Measurements from ENCODE around the gene TGIF1.

Gene TGIF1

DNA sequence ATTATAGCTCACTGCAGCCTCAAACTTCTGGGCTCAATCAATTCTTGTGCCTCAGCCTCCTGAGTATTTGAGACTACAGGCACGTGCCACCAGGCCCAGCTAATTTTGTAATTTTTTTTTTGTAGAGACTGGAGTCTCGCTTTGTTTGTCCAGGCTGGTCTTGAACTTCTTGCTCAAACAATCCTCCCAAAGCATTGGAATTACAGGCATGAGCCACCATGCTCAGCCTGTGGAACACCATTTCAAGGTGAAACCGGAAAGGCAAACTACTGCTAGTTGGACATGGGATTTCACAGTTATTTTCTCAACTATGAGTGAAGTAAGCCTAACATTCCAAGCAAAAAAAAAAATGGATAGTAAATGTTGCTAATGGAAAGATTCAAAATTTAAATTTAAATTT is 20.9 kb upstream of the TGIF1 start:
- DNase-seq (ENCODE audit: low read depth in 1 of 2, low spot score in 1 of 2): no peak

DNA sequence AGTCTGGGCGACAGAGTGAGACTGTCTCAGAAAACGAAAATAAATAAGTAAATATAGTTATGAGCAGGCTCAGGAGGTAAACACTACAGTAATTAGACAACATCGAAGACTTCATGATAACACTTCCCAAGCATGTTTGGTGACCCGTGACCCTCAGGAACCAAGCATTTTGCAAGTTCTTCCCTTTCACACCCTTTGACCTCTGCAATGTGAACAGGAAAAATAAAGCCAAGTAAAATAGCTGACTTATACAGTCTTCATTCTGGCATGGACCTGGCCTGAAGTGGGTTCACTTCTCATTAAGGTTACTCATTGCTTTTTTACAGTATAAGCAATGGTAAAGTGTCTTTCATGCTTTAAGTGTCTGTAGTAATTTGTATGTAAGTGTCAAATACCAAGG is 15.3 kb upstream of the TGIF1 start:
- DNase-seq (ENCODE audit: low read depth in 1 of 2, low spot score in 1 of 2): no peak

DNA sequence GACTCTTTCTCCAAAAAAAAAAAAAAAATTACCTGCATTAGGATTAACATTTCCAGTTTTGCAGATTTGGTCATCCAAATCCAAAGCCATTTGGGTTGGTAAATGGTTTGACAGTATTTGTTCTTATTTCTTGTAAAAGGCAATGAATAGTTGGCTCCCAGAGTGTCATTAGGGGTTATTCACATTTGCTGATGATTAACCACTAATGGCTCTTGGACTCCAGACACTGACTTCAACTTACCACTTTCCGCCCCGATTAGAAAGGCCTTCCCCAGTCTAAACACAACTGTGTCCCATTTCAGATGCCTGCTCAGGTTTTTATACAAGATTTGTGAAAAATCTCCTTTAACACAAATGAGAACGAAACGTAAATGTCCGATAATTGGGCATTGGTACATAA is 9.6 kb upstream of the TGIF1 start:
- no peak for DNase-seq (ENCODE audit: low read depth in 1 of 2, low spot score in 1 of 2)

DNA sequence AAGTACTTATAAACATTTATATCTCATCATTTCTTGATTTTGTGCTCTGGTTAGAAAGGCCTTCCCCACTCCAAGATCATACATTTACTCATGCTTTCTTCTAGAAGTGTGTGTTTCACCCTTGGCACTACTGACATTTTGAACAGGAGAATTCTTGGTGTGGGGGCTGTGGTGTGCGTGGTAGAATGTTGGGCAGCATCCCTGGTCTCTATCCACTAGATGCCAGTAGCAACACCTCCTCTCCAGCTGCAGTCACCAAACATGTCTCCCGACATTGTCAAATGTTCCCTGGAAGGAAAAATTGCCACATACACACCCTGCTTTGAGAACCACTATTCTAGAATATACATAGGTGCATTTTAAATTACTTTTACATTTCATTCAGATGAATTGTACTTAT is 8.7 kb upstream of the TGIF1 start:
- no peak for DNase-seq (ENCODE audit: low read depth in 1 of 2, low spot score in 1 of 2)

DNA sequence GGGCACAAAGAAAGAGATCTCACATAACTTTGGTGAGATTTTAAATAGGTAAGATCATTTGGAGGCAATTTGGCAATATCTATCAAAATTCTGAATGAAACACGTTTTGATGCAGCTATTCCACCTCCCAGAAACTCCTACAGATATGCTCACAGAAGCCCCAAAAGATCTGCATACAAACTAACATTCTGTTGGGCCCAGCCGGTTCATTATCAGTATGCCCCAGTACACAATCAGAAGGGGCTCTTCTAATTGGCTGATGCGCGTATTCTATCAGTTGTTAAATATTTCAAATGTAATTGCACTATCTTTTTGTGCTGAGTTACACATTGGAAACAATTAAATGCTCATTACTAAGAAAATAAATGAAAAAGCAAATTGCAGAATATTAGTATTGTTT is 7.1 kb upstream of the TGIF1 start:
- no peak for DNase-seq (ENCODE audit: low read depth in 1 of 2, low spot score in 1 of 2)

DNA sequence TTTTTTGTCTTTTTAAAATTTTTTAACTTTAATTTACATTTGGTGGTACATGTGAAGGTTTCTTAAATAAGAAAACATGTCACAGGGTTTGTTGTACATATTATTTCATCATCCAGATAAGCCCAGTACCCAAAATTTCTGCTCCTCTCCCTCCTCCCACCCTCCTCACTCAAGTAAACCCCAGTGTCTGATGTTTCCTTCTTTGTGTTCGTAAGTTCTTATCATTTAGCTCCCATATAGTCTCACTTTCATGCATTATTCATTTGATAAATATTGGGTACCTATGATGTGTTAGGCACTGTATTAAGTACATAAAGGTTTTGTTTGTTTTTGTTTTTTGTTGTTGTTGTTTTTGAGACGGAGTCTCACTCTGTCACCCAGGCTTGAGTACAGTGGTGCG is 5.7 kb upstream of the TGIF1 start:
- no peak for DNase-seq (ENCODE audit: low read depth in 1 of 2, low spot score in 1 of 2)

DNA sequence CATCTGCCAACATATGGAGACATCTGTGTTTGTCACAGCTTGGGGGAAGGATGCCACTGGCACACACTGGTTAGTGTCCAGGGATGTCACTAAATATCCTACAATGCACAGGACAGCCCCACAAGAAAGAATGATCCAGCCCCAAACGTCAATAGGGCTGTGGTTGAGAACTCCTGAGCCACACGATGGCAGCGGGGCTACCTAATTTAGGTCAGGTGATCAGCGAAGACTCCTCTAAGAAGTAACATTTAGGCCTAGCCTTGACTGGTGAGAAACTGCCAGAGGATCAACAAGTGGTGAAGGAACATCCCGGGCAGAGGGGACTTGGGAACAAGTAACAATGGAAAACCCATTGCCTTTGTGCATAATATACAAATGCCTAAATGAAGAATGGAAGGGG is 5.0 kb upstream of the TGIF1 start:
- no peak for DNase-seq (ENCODE audit: low read depth in 1 of 2, low spot score in 1 of 2)

DNA sequence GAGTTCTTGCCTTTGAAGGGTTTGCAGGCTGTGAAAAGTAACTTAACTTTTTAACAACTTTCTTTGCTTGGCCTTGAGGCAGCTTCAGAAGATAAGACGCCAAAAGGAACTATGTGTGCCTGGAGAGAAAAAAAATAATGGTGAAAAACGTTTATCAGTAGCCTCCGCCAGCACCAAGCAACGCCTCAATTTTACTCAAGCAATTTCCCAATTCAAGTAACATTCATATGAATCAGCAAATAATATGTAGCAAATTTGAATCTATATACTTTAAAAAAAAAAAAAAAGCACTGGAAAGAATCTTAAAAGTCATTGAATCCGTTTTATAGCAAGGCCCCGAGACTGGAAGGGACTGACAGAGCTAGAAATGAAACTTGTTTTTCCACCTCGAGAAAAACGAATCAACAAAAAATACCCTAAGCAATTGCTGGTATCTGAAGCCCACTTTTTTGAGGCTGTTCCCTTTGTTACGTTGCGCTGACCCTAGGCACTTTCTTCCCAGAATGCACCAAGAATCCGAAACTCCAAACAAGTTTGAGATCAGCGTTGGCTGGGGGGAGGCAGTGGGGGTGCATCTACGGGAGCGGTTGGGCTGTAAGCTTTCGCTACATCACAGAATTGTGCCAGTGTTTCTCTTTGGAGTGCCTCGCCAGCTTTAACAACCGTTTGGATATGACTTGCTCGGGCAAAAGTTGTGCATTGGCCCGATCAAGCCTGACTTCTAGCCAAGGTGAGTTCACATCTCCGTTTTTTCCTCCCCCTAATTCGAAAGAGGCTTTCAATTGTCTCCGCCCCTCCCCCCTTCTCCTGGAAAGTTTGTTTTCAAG is 2.7 kb upstream of the TGIF1 start:
- DNase-seq (ENCODE audit: low read depth in 1 of 2, low spot score in 1 of 2): no peak

DNA sequence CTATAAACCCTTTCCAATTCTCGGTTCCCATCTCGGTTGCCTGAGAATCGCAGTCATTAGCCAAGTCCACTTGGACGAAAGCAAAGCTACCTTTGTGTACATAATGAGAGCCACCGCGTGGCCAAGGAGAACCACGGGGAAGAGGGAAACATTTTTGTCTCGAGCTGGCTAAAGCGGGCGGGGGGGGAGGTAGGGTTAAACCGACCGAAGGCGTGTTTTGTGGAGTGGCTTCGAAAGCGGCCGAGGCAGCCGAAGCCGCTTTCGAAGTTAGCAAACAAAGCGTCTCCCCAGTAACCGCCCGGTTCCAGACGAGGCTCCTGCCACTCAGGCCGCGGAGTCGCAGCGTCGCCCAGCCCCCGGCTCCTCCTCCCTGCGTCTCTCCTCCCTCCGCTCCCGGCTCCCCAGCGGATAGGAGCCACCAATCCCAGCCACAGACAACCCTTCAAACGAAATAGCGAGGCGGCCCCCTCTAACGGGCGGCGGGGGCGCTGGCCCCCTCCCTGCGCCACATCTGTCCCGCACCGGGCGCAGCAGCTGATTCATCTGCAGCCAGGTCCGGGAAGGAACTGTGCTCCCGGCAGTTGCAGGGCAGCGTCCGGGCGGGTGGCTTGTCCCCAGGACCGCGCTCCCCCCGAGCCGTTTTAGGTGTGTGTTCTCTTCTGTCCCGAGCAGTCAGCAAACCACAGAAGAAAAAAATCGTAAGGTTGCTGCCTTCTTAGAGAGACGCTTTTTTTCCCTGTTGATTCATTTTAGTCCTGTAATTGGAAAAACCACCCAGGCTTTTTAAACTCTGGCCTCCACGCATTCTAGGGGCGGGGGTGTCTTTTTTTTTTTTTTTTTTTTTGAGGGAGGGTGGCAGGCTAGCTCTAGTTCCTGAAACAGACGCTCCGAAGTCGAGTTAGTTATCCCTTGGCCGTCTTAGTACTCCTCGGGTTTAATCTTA is 1.8 kb upstream of the TGIF1 start:
- peak; percentile 64 to 70 for DNase-seq (ENCODE audit: low read depth in 1 of 2, low spot score in 1 of 2)

DNA sequence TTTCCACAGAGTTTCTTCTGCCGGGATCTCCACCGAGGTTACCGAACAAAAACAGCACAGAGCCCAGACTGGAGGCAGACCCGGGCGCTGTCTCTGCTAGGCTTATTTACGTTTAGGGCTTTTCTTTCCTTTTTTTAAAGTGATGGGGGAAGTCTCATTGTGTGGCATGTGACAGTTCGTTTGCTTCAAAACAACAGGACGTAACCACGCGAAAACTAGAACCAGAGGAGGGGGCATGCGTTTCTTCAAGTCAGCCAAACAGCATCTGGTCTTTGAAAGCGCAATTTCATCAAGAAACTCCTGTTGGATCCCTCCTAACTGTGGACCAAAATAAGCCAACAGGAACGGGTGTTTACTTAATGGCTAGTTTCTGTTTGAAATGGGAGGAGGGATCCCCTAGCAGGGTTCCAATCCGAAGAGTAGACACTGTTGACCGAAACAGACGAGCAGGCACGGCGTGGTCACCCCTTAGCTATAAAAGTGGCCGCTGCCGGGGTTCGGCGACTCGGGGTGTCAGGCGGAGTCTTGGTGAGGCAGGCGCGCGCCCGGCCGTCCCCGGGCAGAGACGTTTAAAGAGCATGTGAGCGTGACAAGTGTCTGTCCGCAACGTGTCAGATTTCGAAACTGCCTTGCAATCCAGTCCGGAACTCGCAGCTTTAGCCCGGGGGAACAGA is 997 bp upstream of the TGIF1 start:
- DNase-seq (ENCODE audit: low read depth in 1 of 2, low spot score in 1 of 2): peak; percentile 37 to 42

DNA sequence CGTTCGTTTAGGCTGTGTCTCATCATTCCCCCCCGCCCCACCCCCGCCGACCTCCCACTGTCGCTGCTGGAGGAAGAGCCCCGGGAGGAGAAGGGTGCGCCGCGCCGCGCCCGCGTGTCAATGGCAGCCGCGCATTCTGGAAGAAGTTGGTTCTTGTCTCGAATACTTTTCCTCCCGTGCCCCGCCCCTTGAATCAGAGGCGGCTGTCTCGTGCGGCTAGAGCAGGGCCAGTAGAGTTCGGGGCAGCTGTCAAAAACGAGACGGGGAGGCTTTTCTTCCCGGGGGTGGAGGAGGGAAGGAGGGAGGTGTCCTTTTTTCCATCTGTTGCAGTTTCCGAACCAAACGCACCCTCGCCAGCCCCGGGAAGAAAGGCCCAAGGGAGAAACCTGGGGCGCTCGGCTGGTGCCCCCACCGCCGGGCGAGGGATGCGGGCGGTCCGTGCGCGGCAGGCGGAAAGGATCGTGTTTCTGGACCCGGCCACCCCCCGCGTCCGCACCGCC is 410 bp upstream of the TGIF1 start:
- peak; percentile 54 to 70 for DNase-seq (ENCODE audit: low read depth in 1 of 2, low spot score in 1 of 2)

DNA sequence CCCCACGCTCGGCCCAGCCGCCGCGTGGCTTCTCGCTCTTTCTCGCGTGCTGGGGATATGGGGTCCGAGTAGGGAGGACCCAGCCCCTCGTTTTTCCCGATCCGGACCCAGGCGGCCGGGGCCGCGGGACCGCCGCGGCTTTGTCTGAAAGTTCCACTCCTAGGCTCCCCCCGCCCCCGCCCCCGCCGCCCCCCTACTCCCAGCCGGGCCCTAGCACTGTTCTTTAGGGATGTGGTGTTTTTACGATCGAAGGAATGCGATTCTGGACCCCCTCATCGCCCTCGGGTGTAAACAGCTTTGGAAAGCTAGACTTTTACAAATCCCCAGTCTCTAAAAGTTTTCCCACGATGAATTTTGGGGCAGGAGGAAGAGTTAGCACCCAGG is 819 bp downstream of the TGIF1 start:
- no peak for DNase-seq (ENCODE audit: low read depth in 1 of 2, low spot score in 1 of 2)

DNA sequence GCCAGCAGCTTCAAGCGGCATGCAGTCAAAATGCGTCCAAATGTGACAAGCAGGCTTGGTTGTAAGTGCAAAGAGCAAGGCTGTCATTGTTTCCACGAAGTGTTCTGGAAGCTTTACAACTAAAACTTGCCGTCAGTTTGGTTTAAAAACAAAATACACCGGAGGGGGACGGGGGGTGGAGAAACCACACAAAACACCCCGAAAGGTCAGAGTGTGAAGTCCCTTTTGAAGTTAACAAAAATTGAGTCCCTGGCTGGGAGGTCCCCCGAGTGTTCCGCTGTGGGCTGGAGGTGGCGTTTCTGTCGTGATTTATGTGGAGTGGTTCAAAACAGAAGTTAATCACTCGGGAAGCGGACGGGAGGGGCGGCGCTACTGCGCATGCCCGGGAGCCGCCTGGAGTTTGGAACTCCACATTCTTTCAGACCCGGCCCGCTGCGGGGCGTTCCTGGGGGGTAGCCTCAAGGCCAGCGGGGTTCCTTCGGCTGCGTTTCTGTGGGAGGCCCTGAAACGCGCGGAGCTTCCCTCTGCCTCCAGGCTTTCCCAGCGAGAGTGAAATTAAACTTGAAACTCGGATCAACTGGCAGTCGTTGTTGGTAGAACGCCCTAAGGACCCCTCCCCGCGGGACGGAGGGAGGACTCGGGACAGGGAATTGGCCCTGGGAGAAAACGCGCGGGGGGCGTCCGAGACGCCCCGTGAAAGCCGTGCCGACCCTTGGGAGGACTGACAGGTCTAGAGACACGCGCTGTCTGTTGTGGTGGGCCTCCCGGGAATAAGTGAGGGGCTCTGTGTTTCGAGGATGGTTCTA is 1.4 kb downstream of the TGIF1 start:
- DNase-seq (ENCODE audit: low read depth in 1 of 2, low spot score in 1 of 2): peak; percentile 68 to 78

DNA sequence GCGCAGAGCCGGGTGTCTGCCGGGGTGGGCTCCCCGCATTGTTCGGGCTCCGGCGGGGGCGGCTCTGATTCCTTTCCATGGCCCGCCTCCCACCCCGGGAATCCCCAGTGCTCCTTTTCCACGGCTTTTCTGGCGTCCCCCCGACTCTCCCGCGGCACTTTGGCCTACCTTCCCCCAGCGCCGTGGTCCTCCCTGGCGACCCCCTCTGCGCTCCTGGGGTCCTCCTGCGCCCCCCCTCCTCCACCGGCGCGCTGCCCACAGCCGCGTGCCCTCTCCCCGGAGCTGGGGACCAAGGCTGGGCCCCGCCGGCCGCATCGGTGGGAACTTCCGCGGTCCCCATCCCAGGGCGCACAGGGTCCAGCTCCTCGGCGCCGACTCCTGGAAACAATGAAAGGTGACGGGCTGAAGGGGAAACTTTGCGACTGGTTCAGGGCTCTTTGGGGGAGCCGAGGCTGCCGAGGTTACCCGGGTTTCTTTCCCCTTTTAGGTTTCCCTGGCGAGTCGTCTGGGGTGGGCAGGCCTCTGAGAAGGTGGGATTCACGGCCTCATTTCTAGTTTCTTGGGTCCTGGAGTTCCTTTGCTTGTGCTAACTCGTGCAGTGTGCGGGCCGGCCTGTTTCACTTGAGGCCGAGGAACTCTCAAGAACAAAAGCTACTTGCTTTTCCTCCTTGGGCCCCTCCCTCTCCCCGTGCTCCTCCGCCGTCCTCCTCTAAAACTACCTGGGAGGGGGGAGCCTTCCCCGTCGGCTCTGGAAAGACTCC is 2.2 kb downstream of the TGIF1 start:
- DNase-seq (ENCODE audit: low read depth in 1 of 2, low spot score in 1 of 2): peak in 1 of 2 donors; percentile 20

DNA sequence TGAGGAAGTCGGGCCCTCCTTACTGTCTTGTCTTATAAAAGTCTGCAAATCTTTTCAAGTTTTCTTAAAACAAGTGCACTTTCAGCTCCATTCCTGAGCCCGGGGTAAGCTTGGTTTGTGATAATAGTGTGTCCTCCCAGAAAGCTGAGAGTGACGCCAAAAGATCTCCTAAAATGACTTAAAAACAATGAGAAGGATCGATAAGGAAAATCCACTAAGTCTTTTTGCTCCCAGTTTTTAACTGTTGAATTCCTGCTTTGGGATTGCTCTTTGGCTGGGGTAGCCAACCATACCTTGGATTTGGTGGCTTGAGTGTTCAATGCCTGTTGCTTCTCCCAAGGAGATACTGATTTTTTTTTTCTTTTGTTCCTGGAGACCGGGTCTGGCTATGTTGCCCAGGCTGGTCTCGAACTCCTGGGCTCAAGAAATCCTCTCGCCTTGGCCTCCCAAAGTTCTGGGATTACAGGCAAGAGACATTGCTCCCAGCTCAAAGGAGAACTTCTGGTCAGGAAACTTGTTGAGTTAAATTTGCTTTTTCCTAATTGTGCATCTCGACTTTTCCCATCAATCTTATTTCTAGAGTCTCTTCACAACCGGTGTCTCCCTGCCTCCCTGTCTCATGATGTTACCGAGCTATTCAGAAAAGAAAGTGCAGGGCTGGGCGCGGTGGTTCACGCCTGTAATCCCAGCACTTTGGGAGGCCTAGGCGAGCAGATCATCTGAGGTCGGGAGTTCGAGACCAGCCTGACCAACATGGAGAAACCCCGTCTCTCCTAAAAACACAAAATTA is 3.0 kb downstream of the TGIF1 start:
- DNase-seq (ENCODE audit: low read depth in 1 of 2, low spot score in 1 of 2): no peak

DNA sequence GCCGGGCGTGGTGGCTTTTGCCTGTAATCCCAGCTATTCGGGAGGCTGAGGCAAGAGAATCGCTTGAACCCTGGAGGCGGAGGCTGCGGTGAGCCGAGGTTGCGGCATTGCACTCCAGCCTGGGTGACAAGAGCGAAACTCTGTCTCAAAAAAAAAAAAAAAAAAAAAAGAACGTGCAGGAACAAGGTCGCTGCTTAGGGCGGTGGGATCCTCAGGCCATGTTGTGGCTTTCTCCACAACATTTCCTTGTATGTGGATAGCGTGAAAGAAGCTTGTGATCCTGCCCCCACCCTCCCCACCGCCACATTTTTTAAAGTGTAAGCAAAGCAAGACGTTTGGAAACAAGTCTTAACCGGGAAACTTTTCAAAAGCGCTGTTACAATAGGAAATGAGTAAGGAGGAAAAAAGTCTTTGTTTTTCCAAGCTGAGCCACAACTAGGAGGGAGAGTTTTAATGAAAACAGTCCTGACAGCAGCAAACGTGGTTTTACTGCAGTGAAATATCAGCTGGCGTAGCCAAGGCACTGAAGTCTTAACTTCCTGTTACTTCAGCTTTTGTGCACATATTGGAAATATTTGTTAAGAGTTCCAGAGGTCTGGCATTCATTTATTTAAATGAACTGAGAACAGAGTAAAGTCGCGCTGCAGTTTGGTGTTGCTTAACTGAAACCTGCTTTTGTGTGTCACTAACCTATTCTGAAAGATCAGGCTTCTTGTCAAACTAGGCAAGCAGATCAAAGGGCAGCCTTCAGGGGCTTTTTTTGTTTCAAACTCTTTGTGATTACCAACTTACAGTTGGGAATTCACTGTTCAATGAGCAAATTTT is 3.8 kb downstream of the TGIF1 start:
- DNase-seq (ENCODE audit: low read depth in 1 of 2, low spot score in 1 of 2): no peak

DNA sequence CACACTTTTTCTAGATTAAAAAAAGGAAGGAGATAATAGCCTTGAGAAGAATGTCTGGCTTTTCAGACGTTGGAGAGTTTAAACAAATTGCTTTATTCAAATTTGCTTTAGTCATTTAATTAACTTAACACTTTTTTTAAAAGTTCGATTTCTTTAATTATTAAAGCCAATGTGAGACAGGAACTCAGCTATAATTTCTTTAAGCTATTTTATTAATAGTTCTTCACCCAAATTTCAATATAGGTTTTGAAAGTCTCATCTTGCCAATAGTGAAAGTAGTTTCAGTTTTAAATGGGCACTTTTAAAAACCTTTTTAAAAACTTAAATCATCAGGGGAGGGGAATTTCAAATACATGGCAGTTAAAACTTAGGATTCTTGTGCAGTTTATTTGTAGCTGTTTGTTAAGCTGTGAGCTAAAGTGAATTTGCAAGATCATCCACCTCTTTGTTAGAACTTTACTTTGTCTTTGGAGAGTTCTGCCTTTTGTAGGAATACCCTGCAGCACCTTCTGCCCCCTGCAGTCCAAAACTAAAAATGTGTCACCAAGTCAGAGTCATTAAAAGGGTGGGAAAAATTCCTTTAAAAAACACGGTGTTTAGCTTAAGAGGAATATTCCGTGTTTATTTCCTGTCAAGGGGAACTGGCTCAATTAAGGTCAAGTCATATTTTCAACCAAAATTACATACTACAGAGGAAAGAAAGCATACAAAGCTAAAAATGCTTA is 4.6 kb downstream of the TGIF1 start:
- DNase-seq (ENCODE audit: low read depth in 1 of 2, low spot score in 1 of 2): no peak

Measured in activated T-helper 1 cell treated with anti-CD3 and anti-CD28 coated beads, Interleukin-2, amount 50 U/mL, for 16 hours (primary cell).